ENCODE data around the gene MAP4K2. TPM values are rescaled to one million over a fixed set of nuclear protein-coding genes. Genes with fewer than 3 reads are reported as not detected.

MAP4K2 gene
- total and polyA plus RNA-seq, 9 of the 15 experiments (the other 6 are each of a cell fraction or from before 2014, with no cell fraction given): 0.13 to 14.5 (median 7.3) TPM

- TF ChIP-seq CEBPG (CRISPR knock-in tag; IDR thresholded peaks at IDR 0.05) (no peak), CEBPG (tag; conservative IDR thresholded peaks at IDR 0.05 in 1 of 2, IDR thresholded peaks at IDR 0.05 in 1 of 2) (no peak), ZBTB17 (CRISPR knock-in tag; IDR thresholded peaks at IDR 0.05) (0 out of 2 replicates have a peak, but pooled peaks have one; percentile 31), ZBTB26 (CRISPR knock-in tag; IDR thresholded peaks at IDR 0.05) (peak; percentile 34; the same call in 1 of the 2 replicates), XRCC4 (IDR thresholded peaks at IDR 0.05; ENCODE audit: extremely low read depth, insufficient read depth, insufficient read length) (no peak), MAX (CRISPR knock-in tag; IDR thresholded peaks at IDR 0.05) (peak; percentile 30; the same call in 1 of the 2 replicates), STAT5A (IDR thresholded peaks at IDR 0.05; ENCODE audit: borderline replicate concordance, low read length) (no peak), MAFG (tag; conservative IDR thresholded peaks at IDR 0.05) (no peak), ZNF175 (CRISPR knock-in tag; IDR thresholded peaks at IDR 0.05; ENCODE audit: low read depth) (no peak), ZNF699 (CRISPR knock-in tag; IDR thresholded peaks at IDR 0.05; ENCODE audit: insufficient replicate concordance) (no peak), TRIM25 (IDR thresholded peaks at IDR 0.05; ENCODE audit: borderline replicate concordance) (0 out of 2 replicates have a peak, but pooled peaks have one; percentile 50), ZC3H4 (CRISPR knock-in tag; IDR thresholded peaks at IDR 0.05; ENCODE audit: borderline replicate concordance) (no peak), MTF1 (CRISPR knock-in tag; IDR thresholded peaks at IDR 0.05; ENCODE audit: borderline replicate concordance) (no peak), TFE3 (CRISPR knock-in tag; IDR thresholded peaks at IDR 0.05) (no peak), STAT5B (CRISPR knock-in tag; IDR thresholded peaks at IDR 0.05) (no peak), MLLT1 (IDR thresholded peaks at IDR 0.05) (no peak), LARP7 (IDR thresholded peaks at IDR 0.05) (no peak), CREB5 (CRISPR knock-in tag; IDR thresholded peaks at IDR 0.05) (no peak), MTA3 (IDR thresholded peaks at IDR 0.05; ENCODE audit: borderline replicate concordance) (no peak), ZNF3 (CRISPR knock-in tag; IDR thresholded peaks at IDR 0.05) (no peak)
Measured at GRCh38 chr11:64842851-64843685, 40.1 kb upstream of the MAP4K2 start (continued).

All from K562 (cell line).